ENCODE data around the gene BEX4.

GRCh38 chrX:103250977-103251376 is 36.1 kb downstream of the BEX4 start:
- TF ChIP-seq ZNF713 (CRISPR knock-in tag; IDR thresholded peaks at IDR 0.05) = no peak
- TF ChIP-seq MAFK (conservative IDR thresholded peaks at IDR 0.05 in 1 of 2, IDR thresholded peaks at IDR 0.05 in 1 of 2; ENCODE audit: low read length in 2 of 2) = no peak
- TF ChIP-seq HOXA5 (CRISPR knock-in tag; IDR thresholded peaks at IDR 0.05) = no peak
- no peak for TF ChIP-seq ZNF335 (CRISPR knock-in tag; IDR thresholded peaks at IDR 0.05)
- TF ChIP-seq, protein P1, sequence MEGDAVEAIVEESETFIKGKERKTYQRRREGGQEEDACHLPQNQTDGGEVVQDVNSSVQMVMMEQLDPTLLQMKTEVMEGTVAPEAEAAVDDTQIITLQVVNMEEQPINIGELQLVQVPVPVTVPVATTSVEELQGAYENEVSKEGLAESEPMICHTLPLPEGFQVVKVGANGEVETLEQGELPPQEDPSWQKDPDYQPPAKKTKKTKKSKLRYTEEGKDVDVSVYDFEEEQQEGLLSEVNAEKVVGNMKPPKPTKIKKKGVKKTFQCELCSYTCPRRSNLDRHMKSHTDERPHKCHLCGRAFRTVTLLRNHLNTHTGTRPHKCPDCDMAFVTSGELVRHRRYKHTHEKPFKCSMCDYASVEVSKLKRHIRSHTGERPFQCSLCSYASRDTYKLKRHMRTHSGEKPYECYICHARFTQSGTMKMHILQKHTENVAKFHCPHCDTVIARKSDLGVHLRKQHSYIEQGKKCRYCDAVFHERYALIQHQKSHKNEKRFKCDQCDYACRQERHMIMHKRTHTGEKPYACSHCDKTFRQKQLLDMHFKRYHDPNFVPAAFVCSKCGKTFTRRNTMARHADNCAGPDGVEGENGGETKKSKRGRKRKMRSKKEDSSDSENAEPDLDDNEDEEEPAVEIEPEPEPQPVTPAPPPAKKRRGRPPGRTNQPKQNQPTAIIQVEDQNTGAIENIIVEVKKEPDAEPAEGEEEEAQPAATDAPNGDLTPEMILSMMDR (CRISPR knock-in tag; IDR thresholded peaks at IDR 0.05) = no peak
- TF ChIP-seq DMAP1 (CRISPR knock-in tag; IDR thresholded peaks at IDR 0.05) = no peak
- TF ChIP-seq ZNF639 (CRISPR knock-in tag; conservative IDR thresholded peaks at IDR 0.05) = no peak
- TF ChIP-seq HBP1 (CRISPR knock-in tag; IDR thresholded peaks at IDR 0.05; ENCODE audit: low read depth) = no peak
- TF ChIP-seq ZNF598 (CRISPR knock-in tag; IDR thresholded peaks at IDR 0.05; ENCODE audit: borderline replicate concordance) = no peak
- no peak for TF ChIP-seq ZNF484 (CRISPR knock-in tag; IDR thresholded peaks at IDR 0.05; ENCODE audit: borderline replicate concordance, low read depth)
- TF ChIP-seq, protein P2, sequence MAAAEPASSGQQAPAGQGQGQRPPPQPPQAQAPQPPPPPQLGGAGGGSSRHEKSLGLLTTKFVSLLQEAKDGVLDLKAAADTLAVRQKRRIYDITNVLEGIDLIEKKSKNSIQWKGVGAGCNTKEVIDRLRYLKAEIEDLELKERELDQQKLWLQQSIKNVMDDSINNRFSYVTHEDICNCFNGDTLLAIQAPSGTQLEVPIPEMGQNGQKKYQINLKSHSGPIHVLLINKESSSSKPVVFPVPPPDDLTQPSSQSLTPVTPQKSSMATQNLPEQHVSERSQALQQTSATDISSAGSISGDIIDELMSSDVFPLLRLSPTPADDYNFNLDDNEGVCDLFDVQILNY (CRISPR knock-in tag; conservative IDR thresholded peaks at IDR 0.05) = no peak
- TF ChIP-seq JUN (CRISPR knock-in tag; IDR thresholded peaks at IDR 0.05) = no peak
- TF ChIP-seq PRPF4 (IDR thresholded peaks at IDR 0.05; ENCODE audit: low read depth, low read length, poor library complexity, severe bottlenecking) = no peak
- TF ChIP-seq NR2C2 (CRISPR knock-in tag; IDR thresholded peaks at IDR 0.05; ENCODE audit: borderline replicate concordance) = no peak
